ENCODE measurements around the gene S100A13.

S100A13 gene

DNA sequence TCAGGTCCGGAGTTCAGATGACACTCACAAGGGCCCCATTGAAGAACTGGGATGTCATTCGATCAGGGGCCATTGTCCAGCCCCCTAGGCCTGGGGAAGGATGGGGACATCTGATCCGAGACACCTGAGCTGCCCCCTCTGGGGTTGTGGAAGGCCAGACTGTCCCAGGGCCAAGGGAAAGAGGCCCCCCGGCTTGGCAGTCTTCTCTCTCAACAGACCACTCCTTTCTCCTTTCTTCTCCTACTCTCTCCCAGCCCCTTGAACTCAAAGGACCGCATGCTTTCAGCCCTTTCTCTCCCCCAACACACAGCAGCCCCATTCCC is 2.0 kb upstream of the S100A13 start:
- intact Hi-C loops (cut with DNase I), result loop anchor here (5.0 kb wide), 1 partner anchor 57 kb away; no protein-coding TSS in a partner anchor
- DNase-seq, result no peak

DNA sequence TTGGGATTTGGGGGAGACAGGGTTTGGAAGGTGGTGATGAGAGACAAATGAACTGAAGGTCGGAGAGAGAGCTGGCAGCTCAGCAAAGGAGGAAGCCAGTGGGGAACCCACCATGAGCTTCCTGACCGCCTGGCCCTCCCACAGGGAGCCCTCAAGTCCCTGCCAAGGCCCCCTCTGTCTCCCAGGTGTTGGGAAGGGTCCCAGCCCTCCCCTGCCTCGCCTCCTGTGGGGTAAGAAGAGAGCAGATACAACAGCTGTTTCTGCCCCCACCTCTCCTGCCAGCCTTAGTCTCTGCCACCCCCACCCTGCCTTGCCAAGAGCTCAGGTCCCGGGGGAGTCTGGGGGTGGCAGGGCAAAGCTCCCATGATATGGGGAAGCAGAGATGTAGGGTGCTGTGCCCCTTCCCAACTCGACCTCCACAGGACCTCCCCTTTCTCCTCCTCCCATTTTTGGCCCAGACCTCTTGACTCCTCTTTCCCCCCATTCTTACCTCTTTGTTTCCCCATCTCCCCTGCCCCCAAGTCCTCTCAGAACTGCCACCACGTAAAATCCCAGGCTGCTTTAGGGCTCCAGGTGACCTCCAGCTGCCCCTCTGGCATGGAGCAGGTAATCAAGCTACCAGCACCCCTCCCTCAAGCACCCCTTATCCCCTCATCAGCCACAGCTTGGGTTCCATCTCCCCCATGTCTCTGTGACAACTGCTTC is 1.5 kb upstream of the S100A13 start:
- intact Hi-C loops (cut with DNase I), result loop anchor here (5.0 kb wide), 1 partner anchor 56 kb away; no protein-coding TSS in a partner anchor
- peak in 1 of 10 donors; percentile 57 for DNase-seq

DNA sequence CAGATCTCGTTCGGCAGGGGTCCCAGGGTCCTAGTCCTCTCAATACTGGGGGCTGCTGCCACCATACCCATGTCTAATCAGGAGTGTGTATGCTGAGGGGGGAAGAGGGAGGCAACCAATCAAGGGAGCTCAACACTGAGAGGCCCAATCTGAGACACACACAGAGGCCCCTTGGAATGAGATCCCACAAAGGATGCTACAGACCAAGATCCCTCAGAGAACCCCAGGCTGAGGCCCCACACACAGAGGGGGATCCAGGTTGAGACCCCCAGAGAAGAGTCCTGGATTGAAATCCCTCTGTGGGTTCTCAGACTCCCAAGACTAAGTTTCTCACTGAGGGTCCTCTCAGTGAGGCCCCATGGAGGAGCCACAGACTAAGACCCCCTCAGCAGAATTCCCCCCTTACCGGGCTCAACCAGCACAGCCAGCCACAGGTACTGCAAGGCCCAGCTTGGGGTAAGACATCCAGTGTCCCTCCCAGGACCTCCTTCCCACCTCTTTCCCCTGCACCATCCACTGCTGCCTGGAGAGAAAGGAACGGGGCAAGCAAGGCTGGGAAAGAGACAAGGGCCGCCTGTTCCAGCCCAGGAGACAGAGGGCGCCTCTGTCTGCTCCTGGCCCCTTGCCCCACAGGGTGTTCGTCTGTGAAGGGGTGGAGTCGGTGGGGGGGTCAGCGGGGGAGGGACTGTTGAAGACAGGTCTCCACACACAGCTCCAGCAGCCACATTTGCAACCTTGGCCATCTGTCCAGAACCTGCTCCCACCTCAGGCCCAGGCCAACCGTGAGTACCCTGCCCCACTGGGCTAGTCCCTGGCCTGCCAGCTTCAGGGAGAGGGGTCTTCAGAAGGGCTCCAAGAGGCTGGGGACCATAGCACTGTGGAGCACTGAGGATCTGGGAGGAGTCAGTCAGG is 666 bp upstream of the S100A13 start, which contains the start of gene S100A1:
Gene S100A1, plus strand, starts transcription at position 720 of the 912 bp plus-strand sequence. CDS start 2,088 bp downstream, outside the sequence.
- intact Hi-C loops (cut with DNase I), result loop anchor here (5.0 kb wide), 1 partner anchor 56 kb away; no protein-coding TSS in a partner anchor
- peak; percentile 55 to 95 (median 76) for DNase-seq

DNA sequence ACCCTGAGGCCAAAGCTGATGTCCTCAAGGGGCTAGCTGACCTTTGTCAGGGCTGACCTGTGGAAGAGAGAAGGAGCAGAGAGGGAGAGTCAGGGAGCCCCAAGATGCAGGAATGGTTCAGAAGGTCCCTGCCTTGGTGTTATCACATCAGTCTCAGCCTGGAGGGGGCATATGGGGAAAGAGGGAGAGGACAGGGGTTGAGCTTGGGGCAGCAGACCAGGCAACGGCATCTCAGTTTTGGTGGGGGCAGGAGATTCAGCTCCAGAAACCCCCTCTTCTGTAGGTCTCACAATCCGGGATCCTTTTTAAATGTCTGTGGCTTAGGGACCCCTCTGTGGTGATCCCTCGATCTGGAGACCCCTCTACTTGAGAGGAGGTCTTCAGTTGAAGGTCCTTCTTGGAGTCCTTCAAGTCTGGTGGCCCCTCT is 815 bp downstream of the S100A13 start:
- intact Hi-C loops (cut with DNase I), result loop anchor here (5.0 kb wide), 1 partner anchor 54 kb away; no protein-coding TSS in a partner anchor

DNA sequence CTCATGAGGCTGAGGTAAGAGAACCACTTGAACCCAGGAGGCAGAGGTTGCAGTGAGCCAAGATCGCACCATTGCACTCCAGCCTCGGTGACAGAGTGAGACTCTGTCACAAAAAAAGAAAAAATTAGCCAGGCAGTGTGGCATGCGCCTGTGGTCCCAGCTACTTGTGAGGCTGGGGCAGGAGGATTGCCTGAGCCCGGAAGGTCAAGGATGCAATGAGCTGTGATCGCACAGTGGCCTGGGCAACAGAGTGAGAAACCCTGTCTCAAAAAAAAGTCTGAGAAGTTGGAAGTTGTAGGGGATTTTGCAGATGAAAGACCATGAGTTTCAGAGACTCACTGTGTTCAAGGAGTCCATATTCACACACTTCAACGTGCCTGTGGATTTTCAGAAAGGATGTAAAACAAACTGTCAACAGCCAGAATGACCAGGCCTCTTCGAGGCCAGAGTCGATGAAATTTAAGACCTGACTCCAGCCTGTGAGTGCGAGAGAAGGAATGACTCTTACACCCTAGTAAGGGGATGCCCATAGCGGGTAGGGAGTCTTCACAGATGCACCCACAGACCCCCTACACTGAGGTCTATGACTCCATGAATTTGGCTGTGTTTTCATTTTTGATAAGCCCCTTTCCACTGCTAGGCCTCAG is 2.2 kb downstream of the S100A13 start:
- intact Hi-C loops (cut with DNase I), result loop anchor here (5.0 kb wide), 1 partner anchor 53 kb away; no protein-coding TSS in a partner anchor
- DNase-seq, result peak in 1 of 10 donors; percentile 44

More for the DNA sequence above, 815 bp downstream of the S100A13 start:
- DNase-seq, result peak in 1 of 10 donors; percentile 52

DNA sequence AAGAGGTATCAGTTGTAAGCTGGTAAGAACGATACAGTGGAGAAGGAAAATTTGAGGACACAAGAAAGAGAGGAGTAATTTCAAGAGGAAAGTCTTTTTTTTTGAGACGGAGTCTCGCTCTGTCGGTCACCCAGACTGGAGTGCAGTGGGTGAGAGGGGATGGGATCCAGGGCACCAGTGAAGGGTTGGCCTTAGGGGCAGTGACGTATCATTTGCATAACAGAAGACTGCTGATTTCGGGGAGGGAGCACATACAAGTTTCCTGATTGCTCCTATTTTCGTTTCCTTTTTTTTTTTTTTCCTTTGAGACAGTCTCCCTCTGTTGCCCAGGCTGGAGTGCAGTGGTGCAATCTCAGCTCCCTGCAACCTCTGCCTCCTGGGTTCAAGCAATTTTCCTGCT is 4.2 kb downstream of the S100A13 start:
- DNase-seq, result peak in 1 of 10 donors; percentile 40
- intact Hi-C loops (cut with DNase I), result no loop called here

DNA sequence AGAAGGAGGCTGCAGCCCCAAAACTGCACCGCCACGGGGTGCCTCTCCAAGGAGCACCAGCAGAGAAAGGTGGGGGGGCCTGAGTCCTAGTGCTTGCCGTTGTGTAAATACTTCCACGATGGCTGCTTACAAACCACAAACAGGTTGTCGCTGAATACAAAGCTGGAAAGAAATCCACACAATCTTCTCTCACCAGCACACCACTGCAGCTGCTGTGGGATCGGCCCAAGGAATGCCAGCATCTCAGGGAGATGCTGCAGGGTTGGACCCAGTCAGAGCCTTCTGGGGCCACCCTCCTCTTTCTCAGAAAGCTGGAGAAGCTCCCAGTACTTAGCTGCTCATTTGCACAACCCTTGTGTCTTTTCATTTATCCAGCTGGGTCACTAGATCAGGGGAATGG is 8.1 kb downstream of the S100A13 start:
- peak in 1 of 10 donors; percentile 6 for DNase-seq
- intact Hi-C loops (cut with DNase I), result no loop called here

DNA sequence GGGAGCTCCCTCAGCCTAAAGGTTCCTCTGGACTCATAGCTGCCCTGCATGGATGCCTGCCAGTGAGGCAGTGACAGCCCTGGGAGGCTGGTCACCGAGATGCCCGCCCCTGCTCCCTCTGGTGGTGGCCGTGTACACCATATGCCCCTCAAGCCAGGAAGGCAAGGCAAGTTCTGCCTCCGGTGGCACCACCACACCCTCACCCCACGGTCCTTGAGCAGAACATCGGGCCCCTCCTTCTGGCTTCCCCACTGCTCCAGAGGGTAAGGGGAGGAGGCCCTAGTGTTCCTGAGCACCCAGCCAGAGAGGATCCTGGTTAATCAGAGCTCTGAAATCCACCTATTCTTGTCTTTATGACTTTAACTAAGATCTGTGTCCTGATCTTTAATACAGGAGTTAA is 9.6 kb downstream of the S100A13 start:
- DNase-seq, result peak in 5 of 10 donors; percentile 43 to 94 (median 66)
- intact Hi-C loops (cut with DNase I), result no loop called here

DNA sequence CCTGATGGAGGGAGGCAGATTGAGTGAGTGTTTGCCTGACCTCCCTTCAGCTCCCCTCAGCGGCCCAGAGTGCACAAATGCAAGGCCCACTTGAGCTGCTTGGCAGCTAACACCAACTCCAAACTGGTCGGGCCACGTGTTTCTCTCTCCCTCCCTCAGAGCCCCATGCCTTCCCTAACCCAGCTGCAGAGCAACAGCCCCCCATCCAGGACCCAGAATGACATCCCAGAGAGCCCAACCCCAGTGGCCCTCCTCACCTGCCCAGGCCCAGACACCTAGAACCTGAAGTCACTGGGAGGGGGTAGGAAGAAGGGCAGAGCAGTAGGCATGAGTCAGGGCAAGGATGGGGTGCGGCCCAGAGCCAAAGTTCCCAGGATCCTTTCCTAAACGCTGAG is 10.4 kb downstream of the S100A13 start:
- DNase-seq, result peak in 1 of 10 donors; percentile 43
- intact Hi-C loops (cut with DNase I), result no loop called here

DNA sequence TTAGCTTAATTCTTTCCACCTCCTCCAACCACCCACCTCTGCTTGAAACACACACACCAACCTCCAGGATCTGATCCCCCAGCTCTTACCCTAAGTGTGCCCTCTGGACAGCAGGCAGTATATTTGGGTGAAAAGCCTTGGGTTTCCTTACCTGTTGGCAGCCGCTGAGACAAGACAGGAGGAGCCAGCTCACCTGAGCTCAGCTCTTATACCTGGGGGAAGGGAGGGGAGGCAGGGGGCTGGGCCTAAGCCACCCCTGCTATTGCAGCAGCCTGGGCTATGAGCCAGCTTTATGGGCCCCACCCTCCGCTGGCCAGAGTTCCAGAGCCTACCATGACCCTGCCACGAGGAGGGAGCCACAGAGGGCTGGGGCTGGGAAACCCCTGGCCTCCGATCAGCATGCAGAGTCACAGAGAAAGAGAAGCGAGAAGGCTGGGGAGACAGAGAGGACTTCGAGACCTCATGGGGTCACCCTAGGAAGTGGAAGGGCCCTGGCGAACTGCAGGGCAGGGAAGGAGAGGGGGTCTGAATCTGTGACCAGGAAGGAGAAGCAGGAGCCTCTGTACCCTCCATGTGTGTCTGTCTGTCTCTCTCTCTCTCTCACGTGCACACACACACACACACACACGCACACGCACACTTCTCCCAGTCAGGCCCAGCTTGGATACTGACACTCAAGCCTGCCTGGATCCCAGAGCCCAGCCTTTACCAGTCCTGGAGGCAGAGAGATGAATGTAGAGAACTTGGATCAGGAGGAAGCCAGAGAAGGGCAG is 11.0 kb downstream of the S100A13 start, which contains the start of gene S100A14:
Gene S100A14, minus strand, starts transcription at position 182 of the 773 bp plus-strand sequence. CDS start 467 bp downstream, outside the sequence.
- intact Hi-C loops (cut with DNase I), result no loop called here
- DNase-seq, result peak in 2 of 10 donors; percentile 27 to 48

DNA sequence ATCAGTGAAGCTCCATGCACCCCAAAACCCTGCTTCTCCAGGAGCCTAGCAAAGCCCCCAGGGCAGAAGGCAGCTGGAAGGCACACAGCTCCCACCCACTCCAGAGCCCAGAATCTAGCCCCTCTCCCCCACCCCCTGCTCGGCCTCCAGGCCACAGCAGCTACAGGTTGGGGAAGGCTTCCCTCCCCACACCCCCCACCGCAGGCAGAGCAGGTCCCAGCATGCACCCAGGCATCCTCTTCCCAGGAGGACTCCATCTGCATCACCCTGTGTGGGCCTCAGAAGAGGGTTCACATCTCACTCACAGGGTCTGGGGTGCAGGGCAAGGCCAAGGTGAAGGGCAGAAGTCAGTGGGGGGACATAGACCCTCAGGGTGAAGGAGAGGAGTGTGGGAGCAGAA is 11.9 kb downstream of the S100A13 start:
- intact Hi-C loops (cut with DNase I), result no loop called here
- peak in 1 of 10 donors; percentile 60 for DNase-seq

DNA sequence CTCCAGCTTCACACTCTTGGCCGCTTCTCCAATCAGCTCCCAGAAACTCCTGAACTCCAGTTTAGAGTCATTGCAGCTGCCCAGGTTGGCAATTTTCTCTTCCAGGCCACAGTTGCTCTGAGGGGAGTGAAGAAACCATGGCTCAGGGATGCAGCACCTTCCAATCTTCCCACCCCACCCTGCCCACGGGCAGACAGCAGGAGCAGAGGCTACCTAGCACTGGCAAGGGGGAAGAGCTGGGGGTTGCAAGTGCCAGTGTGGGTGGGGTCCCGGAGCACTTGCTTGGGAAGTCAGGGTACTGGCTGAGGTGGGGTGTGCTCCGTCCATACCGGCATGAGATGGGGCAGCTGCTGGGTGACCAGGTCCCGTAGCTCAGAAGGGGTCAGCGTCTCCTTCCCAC is 12.4 kb downstream of the S100A13 start:
- DNase-seq, result peak in 1 of 10 donors; percentile 72
- intact Hi-C loops (cut with DNase I), result no loop called here

DNA sequence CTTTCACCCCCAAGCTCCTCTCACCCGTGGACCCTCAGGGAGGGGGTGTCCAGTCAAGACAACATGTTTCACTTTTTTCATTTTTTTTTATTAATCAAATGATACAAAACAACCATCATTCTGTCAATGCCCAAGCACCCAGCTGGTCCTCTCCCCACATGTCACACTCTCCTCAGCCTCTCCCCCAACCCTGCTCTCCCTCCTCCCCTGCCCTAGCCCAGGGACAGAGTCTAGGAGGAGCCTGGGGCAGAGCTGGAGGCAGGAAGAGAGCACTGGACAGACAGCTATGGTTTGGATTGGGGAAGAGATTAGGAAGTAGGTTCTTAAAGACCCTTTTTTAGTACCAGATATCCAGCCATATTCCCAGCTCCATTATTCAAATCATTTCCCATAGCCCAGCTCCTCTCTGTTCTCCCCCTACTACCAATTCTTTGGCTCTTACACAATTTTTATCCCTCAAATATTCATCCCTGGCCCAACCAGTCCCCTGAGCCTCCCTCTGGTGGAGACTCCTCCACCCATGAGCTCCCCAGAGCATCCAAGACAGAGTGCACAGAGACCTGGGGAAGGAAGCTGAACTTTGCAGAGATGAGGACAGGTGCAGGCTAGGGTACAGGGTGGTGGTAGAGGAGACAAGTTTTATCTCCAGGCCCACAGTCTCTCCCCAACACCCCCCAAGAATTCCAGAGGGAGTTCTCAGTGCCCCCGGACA is 13.0 kb downstream of the S100A13 start:
- intact Hi-C loops (cut with DNase I), result no loop called here
- peak in 2 of 10 donors; percentile 37 to 75 for DNase-seq

DNA sequence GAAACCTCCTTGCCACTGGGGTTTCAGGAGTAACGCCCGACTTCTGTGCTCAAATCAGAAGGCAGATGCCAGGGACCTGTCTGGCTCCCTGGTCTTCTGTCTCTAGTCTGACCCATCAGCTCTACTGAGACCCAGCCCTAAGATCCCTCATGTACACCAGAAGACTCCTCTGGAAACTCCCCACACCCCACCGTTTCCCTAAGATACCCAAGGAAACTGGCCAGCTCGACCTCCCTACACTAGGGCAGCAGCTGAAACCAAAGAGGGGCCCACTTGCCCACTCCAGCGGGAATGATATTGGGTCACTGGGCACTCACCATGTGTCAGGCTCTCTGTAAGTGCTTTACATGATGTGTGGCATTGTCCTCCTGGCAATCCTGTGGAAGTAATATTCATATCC is 13.9 kb downstream of the S100A13 start:
- peak in 2 of 10 donors; percentile 27 to 57 for DNase-seq
- intact Hi-C loops (cut with DNase I), result no loop called here

DNA sequence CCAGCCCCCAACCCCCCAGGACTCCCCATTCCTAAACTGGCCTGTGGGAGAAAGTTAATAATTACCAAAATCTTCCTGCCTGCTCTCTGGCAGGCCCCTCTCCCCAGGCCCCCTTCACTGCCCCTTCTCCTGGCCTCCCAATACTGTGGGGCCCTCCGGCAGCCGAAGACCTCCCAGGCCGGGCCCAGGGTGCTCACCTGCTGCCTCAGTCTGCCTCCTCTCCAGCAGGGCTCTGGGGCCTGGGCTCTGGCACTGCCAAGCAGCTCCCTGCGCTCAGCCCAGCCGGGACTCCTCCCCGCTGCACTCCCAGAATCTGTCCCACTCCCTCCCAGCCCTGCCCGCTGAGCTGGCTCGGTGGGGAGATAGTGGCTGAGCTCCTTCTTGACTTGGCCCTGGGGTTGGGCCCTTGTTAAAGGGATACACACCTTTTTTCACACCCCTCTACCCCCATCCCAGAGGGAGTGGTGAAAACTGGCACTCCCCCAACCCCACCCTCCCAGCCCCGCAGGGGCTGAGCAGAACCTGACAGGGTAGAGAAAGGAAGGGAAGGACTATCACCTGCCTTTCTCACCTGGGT is 14.5 kb downstream of the S100A13 start, which contains the start of gene S100A16:
Gene S100A16, minus strand, starts transcription at position 383 of the 577 bp plus-strand sequence. CDS start 4,986 bp downstream, outside the sequence.
- DNase-seq, result peak in 5 of 10 donors; percentile 33 to 83 (median 45)
- intact Hi-C loops (cut with DNase I), result no loop called here

DNA sequence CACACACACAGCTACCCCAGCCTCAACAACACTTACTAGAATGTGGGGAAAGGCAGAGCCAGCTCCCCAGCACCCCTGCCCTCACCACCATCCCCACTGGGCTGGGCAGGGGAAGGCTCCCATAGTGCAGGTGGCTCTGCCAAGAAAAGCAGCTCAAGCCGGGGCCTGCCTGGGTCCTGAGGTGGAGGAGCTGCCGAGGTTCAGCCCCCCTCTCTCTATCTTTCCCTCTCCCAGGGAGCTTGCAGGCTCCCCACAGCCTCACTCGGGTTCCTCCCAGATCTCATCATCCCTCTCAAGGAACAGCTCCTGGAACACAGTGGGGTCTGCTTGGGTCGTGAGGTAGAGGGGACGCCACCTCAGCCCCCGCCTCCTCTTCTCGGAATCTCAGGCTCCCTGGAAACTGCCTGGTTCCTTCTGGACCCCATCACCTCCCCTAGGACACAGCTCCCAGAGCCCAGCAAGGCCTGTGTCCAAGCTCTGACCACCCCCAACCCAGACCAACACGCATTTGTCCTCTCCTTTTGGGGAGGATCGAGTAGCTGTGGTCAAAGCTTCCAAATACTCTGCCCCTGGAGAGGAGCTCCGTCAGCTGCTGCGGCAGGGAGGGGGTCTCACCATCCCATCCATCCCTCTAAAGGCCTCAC is 15.1 kb downstream of the S100A13 start:
- DNase-seq, result peak in 2 of 10 donors; percentile 18 to 60
- intact Hi-C loops (cut with DNase I), result no loop called here

DNA sequence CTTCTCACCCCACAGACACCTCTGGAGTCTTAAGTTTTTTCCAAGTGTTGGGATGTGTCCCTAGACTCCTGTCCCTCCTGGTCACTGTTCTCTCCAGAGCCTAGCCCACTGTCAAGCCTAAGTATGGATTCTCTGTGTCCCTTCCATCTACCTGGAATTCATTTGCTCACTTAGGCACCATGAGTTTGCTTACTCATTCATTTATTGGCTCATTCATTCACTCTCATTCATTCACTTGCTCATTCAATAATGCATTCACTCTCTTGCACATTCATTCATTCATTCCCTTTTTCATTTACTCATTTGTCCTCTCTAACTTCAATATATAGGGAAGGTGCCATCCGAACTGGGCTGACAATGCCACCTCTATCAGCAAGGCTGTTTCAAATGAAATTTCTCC is 15.9 kb downstream of the S100A13 start:
- no peak for DNase-seq
- intact Hi-C loops (cut with DNase I), result no loop called here

DNA sequence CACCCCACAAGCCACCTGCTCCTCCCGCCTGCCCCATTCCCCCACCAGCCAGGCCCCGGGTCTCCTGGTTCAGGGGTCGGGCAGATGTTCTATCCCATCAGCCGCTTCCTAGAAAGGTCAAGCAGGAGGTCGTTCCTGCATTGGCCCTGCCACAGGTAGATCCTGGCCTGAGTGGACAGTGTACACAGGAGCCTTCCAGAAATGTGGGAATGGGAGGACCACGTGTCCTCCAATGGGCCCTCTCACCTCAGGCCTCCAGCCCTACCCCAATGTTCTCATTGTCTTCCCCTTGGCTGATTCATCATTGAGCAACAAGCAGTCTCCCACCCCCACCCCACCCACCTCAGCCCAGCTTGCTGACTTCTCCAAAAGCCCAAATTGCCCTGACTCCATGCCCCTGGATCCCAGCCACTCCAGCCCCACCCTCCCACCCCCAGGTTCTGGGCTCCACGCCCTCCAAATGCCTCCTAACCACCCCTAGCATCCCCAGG is 16.4 kb downstream of the S100A13 start:
- peak in 2 of 10 donors; percentile 18 to 23 for DNase-seq
- intact Hi-C loops (cut with DNase I), result no loop called here

All from posterior cingulate gyrus (tissue), 11 donors.